Measurements from ENCODE around the gene STXBP2. TPM values are rescaled to one million over a fixed set of nuclear protein-coding genes. Genes with fewer than 3 reads are reported as not detected.

STXBP2 gene
- total and polyA plus RNA-seq, 9 of the 15 experiments (the other 6 are each of a cell fraction or from before 2014, with no cell fraction given): 2.5 to 163 (median 71.3) TPM

DNA sequence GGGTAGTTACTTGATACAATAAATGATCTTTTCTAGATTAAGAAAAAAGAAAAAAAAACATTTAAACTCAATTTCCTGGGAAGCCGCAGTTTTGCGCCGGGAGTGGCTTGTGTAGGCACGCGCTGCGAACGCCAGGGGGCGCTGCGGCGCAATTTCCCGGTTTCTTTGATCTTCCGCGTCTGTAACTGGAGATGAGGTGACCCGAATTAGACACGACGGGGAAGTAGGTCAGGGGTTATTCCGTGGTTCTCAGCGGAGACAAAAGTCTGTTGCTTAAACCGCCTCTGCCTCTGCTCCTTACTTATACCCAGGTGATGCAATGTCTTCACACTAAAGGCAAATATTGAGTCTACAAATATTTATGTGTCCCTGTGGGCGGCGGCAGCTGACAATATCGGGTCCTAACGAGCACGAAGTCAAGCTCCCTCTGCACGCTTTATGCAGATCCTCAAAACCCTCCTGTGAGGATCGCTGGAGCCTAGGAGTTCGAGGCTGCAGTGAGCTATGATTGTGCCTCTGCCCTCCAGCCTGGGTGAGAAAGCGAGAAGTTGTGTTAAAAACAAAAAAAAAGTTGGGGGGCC, 15.2 kb downstream of the STXBP2 start (continued):
- peak; percentile 37; the same call in 1 of the 2 replicates for TF ChIP-seq ETV1 (tag; conservative IDR thresholded peaks at IDR 0.05; ENCODE audit: low read depth)
- TF ChIP-seq ZNF280A (IDR thresholded peaks at IDR 0.05; ENCODE audit: low read depth, partially characterized antibody): no peak
- peak; percentile 3 for TF ChIP-seq MEIS2 (IDR thresholded peaks at IDR 0.05; ENCODE audit: partially characterized antibody)
- TF ChIP-seq RAD21 (CRISPR knock-in tag; conservative IDR thresholded peaks at IDR 0.05 in 1 of 2, IDR thresholded peaks at IDR 0.05 in 1 of 2): peak; percentile 71 to 79
- TF ChIP-seq CBFA2T3 (IDR thresholded peaks at IDR 0.05): peak; percentile 25; the same call in 1 of the 2 replicates
- TF ChIP-seq POLR2AphosphoS5 (IDR thresholded peaks at IDR 0.05; ENCODE audit: control insufficient read depth, insufficient read depth, low read depth, low read length): no peak
- TF ChIP-seq SMARCA4 (IDR thresholded peaks at IDR 0.05): peak; percentile 81; the same call in 1 of the 2 replicates
- TF ChIP-seq CHD4 (IDR thresholded peaks at IDR 0.05; ENCODE audit: insufficient read depth, insufficient replicate concordance, low read depth, low read length, poor library complexity, severe bottlenecking): no peak
- TF ChIP-seq, protein P1, sequence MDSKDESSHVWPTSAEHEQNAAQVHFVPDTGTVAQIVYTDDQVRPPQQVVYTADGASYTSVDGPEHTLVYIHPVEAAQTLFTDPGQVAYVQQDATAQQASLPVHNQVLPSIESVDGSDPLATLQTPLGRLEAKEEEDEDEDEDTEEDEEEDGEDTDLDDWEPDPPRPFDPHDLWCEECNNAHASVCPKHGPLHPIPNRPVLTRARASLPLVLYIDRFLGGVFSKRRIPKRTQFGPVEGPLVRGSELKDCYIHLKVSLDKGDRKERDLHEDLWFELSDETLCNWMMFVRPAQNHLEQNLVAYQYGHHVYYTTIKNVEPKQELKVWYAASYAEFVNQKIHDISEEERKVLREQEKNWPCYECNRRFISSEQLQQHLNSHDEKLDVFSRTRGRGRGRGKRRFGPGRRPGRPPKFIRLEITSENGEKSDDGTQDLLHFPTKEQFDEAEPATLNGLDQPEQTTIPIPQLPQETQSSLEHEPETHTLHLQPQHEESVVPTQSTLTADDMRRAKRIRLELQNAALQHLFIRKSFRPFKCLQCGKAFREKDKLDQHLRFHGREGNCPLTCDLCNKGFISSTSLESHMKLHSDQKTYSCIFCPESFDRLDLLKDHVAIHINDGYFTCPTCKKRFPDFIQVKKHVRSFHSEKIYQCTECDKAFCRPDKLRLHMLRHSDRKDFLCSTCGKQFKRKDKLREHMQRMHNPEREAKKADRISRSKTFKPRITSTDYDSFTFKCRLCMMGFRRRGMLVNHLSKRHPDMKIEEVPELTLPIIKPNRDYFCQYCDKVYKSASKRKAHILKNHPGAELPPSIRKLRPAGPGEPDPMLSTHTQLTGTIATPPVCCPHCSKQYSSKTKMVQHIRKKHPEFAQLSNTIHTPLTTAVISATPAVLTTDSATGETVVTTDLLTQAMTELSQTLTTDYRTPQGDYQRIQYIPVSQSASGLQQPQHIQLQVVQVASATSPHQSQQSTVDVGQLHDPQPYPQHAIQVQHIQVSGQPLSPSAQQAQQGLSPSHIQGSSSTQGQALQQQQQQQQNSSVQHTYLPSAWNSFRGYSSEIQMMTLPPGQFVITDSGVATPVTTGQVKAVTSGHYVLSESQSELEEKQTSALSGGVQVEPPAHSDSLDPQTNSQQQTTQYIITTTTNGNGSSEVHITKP (IDR thresholded peaks at IDR 0.05; ENCODE audit: partially characterized antibody): peak; percentile 45
- TF ChIP-seq ZNF431 (CRISPR knock-in tag; IDR thresholded peaks at IDR 0.05): 0 out of 2 replicates have a peak, but pooled peaks have one; percentile 18
- TF ChIP-seq ZSCAN29 (IDR thresholded peaks at IDR 0.05): peak; percentile 94
- TF ChIP-seq ZNF384 (IDR thresholded peaks at IDR 0.05; ENCODE audit: low read depth, low read length): peak; percentile 85
- TF ChIP-seq HBP1 (CRISPR knock-in tag; IDR thresholded peaks at IDR 0.05): no peak
- TF ChIP-seq ATF4 (CRISPR knock-in tag; IDR thresholded peaks at IDR 0.05): peak; percentile 75
- no peak for TF ChIP-seq OTX1 (CRISPR knock-in tag; IDR thresholded peaks at IDR 0.05)
- peak in 1 of 2 experiments; percentile 36; a peak in 1 of 4 replicates for TF ChIP-seq MAZ (CRISPR knock-in tag; conservative IDR thresholded peaks at IDR 0.05 in 1 of 2, IDR thresholded peaks at IDR 0.05 in 1 of 2)
- no peak for TF ChIP-seq NEUROD1 (IDR thresholded peaks at IDR 0.05; ENCODE audit: borderline replicate concordance, low read depth, low read length, partially characterized antibody)
- TF ChIP-seq ZNF12 (CRISPR knock-in tag; IDR thresholded peaks at IDR 0.05): peak; percentile 89; the same call in 1 of the 2 replicates
- TF ChIP-seq CHCHD3 (CRISPR knock-in tag; IDR thresholded peaks at IDR 0.05): no peak
- no peak for TF ChIP-seq NR4A1 (CRISPR knock-in tag; IDR thresholded peaks at IDR 0.05)
- peak; percentile 62; the same call in 1 of the 2 replicates for TF ChIP-seq NR4A1 (tag; IDR thresholded peaks at IDR 0.05)
